MM.1S (cell line): ENCODE results near the gene TDP1.

Experiments used
- DNase-seq: peaks from one replicate; pipeline ENCODE4 v3.0.0-alpha.2; 2015
- H2AFZ ChIP-seq: fragments of 300-600 bp; sonication (generic); 2 replicates; pipeline ENCODE4 v1.6.0; 2016; ENCODE audit warnings: antibody characterized with exemption, low read length
- H3F3A ChIP-seq: fragments of 300-600 bp; sonication (generic); 2 replicates; pipeline ENCODE4 v1.6.1; 2016; ENCODE audit warnings: mild to moderate bottlenecking, antibody characterized with exemption, low read length, moderate library complexity, mixed read lengths; ENCODE audit not compliant: insufficient read depth
- H3K27ac ChIP-seq: fragments of 300-600 bp; sonication (generic); 2 replicates; pipeline ENCODE4 v1.5.1; 2016; ENCODE audit warnings: mild to moderate bottlenecking, low read length
- H3K27me3 ChIP-seq: fragments of 300-600 bp; sonication (generic); replicated peaks from 2 replicates; pipeline ENCODE4 v1.6.0; 2016; ENCODE audit warnings: low read length; ENCODE audit not compliant: insufficient read depth
- H3K36me3 ChIP-seq: fragments of 300-600 bp; sonication (generic); replicated peaks from 2 replicates; pipeline ENCODE4 v1.6.1; 2016; ENCODE audit warnings: mild to moderate bottlenecking, low read length, mixed read lengths; ENCODE audit not compliant: insufficient read depth
- H3K4me1 ChIP-seq: fragments of 300-600 bp; sonication (generic); 2 replicates; pipeline ENCODE4 v1.6.1; 2016; ENCODE audit warnings: low read length, mixed read lengths
- H3K4me2 ChIP-seq: fragments of 300-600 bp; sonication (generic); 2 replicates; pipeline ENCODE4 v1.6.0; 2016; ENCODE audit warnings: low read depth, low read length
- H3K4me3 ChIP-seq: fragments of 300-600 bp; sonication (generic); 2 replicates; pipeline ENCODE4 v1.5.1; 2016; ENCODE audit warnings: low read length, mixed read lengths
- H3K79me2 ChIP-seq: fragments of 300-600 bp; sonication (generic); 2 replicates; pipeline ENCODE4 v1.6.1; 2016; ENCODE audit warnings: mixed run types, low read length, mixed read lengths
- H3K9ac ChIP-seq: fragments of 300-600 bp; sonication (generic); 2 replicates; pipeline ENCODE4 v1.6.1; 2016; ENCODE audit warnings: low read length, mixed read lengths
- H3K9me2 ChIP-seq: fragments of 300-600 bp; sonication (generic); replicated peaks from 2 replicates; pipeline ENCODE4 v1.6.1; 2016; ENCODE audit warnings: mild to moderate bottlenecking, low read length, mixed read lengths; ENCODE audit not compliant: insufficient read depth
- H3K9me3 ChIP-seq: fragments of 300-600 bp; sonication (generic); replicated peaks from 2 replicates; pipeline ENCODE4 v1.6.1; 2016; ENCODE audit warnings: mild to moderate bottlenecking, low read length, mixed read lengths; ENCODE audit not compliant: insufficient read depth
- H4K20me1 ChIP-seq: fragments of 300-600 bp; sonication (generic); 2 replicates; pipeline ENCODE4 v1.6.1; 2016; ENCODE audit warnings: mild to moderate bottlenecking, low read length, moderate library complexity, mixed read lengths; ENCODE audit not compliant: insufficient read depth
- EZH2 ChIP-seq: fragments of 300-600 bp; sonication (generic); optimal IDR thresholded peaks from 2 replicates; pipeline ENCODE3; 2017; ENCODE audit warnings: low read depth, mild to moderate bottlenecking, antibody characterized with exemption, low read length, mixed read lengths
- EZH2phosphoT487 ChIP-seq: fragments of 300-600 bp; sonication (generic); IDR thresholded peaks from 2 replicates; pipeline ENCODE4 v1.6.1; 2018; ENCODE audit warnings: antibody characterized with exemption, low read length
- TF ChIP-seq, protein P1 (sequence below): fragments of 300-600 bp; sonication (generic); IDR thresholded peaks from 2 replicates; pipeline ENCODE4 v1.5.1; 2016; ENCODE audit warnings: antibody characterized with exemption, low read length, mixed read lengths

TDP1 gene

GRCh38 chr14:89911010-89911919 lies 44.5 kb upstream of the TDP1 start:
- Histone ChIP-seq H3K27ac (no peak overlapping the region), H3K4me1 (no peaks in the 10 kb centered on the region), H3K4me3 (no peak overlapping the region), H3K9ac (no peak overlapping the region), H3K36me3 (no peaks in the 10 kb centered on the region), H3K79me2 (no peaks in the 10 kb centered on the region), H2AFZ (no peak overlapping the region), H3K9me3 (no peaks in the 10 kb centered on the region), H3K27me3 (no peaks in the 10 kb centered on the region), H3F3A (no peaks in the 10 kb centered on the region), H4K20me1 (no peaks in the 10 kb centered on the region), H3K9me2 (no peaks in the 10 kb centered on the region), H3K4me2 (no peak overlapping the region)
- TF ChIP-seq EZH2 (no peak), EZH2phosphoT487 (no peak)
- TF ChIP-seq, protein P1, sequence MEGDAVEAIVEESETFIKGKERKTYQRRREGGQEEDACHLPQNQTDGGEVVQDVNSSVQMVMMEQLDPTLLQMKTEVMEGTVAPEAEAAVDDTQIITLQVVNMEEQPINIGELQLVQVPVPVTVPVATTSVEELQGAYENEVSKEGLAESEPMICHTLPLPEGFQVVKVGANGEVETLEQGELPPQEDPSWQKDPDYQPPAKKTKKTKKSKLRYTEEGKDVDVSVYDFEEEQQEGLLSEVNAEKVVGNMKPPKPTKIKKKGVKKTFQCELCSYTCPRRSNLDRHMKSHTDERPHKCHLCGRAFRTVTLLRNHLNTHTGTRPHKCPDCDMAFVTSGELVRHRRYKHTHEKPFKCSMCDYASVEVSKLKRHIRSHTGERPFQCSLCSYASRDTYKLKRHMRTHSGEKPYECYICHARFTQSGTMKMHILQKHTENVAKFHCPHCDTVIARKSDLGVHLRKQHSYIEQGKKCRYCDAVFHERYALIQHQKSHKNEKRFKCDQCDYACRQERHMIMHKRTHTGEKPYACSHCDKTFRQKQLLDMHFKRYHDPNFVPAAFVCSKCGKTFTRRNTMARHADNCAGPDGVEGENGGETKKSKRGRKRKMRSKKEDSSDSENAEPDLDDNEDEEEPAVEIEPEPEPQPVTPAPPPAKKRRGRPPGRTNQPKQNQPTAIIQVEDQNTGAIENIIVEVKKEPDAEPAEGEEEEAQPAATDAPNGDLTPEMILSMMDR, result no peak
- no peak for DNase-seq

DNA sequence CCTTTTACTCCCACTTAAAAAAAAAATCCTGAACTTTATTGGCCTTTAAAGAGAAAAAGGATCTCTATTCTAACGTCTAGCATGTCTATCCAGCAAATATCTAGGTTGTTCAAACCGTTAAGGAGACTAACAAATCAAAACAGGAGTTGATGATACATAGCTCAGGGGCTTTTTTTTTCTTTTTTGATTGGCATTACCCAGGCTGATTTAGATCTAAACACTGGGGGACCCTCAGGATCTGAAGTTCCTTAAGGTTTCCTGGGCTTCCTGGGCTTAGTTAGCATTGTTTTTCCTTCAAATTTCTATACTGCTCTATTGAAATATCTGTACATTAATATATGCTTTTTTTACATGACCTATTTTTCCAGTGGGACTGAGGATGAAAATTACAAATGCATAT lies 43.5 kb upstream of the TDP1 start:
- H3F3A ChIP-seq, result no peaks in the 10 kb centered on the region
- no peaks in the 10 kb centered on the region for H3K9me3 ChIP-seq
- H3K9ac ChIP-seq, result no peak overlapping the region
- no peak for TF ChIP-seq EZH2
- no peak for TF ChIP-seq EZH2phosphoT487
- TF ChIP-seq, protein P1, result no peak
- no peak for DNase-seq
- no peak overlapping the region for H3K4me2 ChIP-seq
- H3K27ac ChIP-seq, result no peak overlapping the region
- no peaks in the 10 kb centered on the region for H3K79me2 ChIP-seq
- H3K4me3 ChIP-seq, result no peak overlapping the region
- H3K27me3 ChIP-seq, result no peaks in the 10 kb centered on the region
- no peaks in the 10 kb centered on the region for H4K20me1 ChIP-seq
- H2AFZ ChIP-seq, result no peak overlapping the region
- H3K9me2 ChIP-seq, result no peaks in the 10 kb centered on the region
- H3K36me3 ChIP-seq, result no peaks in the 10 kb centered on the region
- no peaks in the 10 kb centered on the region for H3K4me1 ChIP-seq

DNA sequence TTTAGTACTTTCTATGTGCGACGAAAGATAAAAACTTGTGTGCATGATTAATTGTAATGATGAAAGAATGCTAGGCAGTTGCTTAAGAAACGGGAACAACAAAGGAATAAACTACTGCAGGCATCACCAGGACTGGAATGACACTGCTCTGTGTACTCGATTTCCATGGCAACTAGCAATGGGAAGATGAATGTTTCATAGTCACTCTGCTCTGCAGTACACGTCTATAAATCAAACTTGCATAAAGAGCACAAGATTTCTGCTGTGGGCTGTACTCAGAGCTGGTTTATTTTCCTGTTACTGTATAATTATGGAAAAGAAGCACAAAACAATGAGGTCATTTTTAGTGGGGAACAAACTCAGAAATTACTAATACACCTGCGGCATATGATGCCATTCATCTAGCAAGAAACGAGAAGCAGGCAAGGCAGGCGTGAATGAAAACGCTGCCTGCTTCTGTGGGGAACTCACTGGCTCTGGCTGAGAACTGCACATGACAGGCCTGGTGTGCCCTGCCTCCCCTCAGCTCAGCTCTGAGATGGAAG lies 43.0 kb upstream of the TDP1 start:
- Histone ChIP-seq H3K27me3 (no peaks in the 10 kb centered on the region), H3K4me1 (no peaks in the 10 kb centered on the region), H3F3A (no peaks in the 10 kb centered on the region), H4K20me1 (no peaks in the 10 kb centered on the region), H3K4me3 (no peak overlapping the region), H3K9ac (no peak overlapping the region), H3K79me2 (no peaks in the 10 kb centered on the region), H3K9me2 (no peaks in the 10 kb centered on the region), H3K4me2 (no peak overlapping the region), H2AFZ (no peak overlapping the region), H3K9me3 (no peaks in the 10 kb centered on the region), H3K36me3 (no peaks in the 10 kb centered on the region), H3K27ac (no peak overlapping the region)
- no peak for DNase-seq
- TF ChIP-seq EZH2 (no peak), EZH2phosphoT487 (no peak)
- TF ChIP-seq, protein P1, result no peak
